Measurements from ENCODE around the gene TRPM4.

Gene TRPM4

GRCh38 chr19:49244256-49244655 lies 86.7 kb downstream of the TRPM4 start:
- no peak for DNase-seq (ENCODE audit: low read depth)
- H3K4me3 ChIP-seq (ENCODE audit: low read depth, low read length), result no peak overlapping the region
- in situ Hi-C loops (cut with HindIII; ENCODE audit: low sequenced_read_pairs), result no loop called here
- no peak for TF ChIP-seq CTCF (IDR thresholded peaks at IDR 0.05; ENCODE audit: low read depth, low read length, missing control alignments)

GRCh38 chr19:49247676-49248075 lies 90.1 kb downstream of the TRPM4 start:
- in situ Hi-C loops (cut with HindIII; ENCODE audit: low sequenced_read_pairs), result no loop called here
- DNase-seq (ENCODE audit: low read depth), result no peak
- no peak overlapping the region for H3K4me3 ChIP-seq (ENCODE audit: low read depth, low read length)
- TF ChIP-seq CTCF (IDR thresholded peaks at IDR 0.05; ENCODE audit: low read depth, low read length, missing control alignments), result no peak

GRCh38 chr19:49249933-49250332 lies 92.3 kb downstream of the TRPM4 start:
- H3K4me3 ChIP-seq (ENCODE audit: low read depth, low read length), result no peak overlapping the region
- in situ Hi-C loops (cut with HindIII; ENCODE audit: low sequenced_read_pairs), result no loop called here
- no peak for TF ChIP-seq CTCF (IDR thresholded peaks at IDR 0.05; ENCODE audit: low read depth, low read length, missing control alignments)
- DNase-seq (ENCODE audit: low read depth), result no peak

GRCh38 chr19:49255674-49256073 lies 98.1 kb downstream of the TRPM4 start:
- in situ Hi-C loops (cut with HindIII; ENCODE audit: low sequenced_read_pairs), result no loop called here
- no peak overlapping the region for H3K4me3 ChIP-seq (ENCODE audit: low read depth, low read length)
- no peak for DNase-seq (ENCODE audit: low read depth)
- TF ChIP-seq CTCF (IDR thresholded peaks at IDR 0.05; ENCODE audit: low read depth, low read length, missing control alignments), result no peak

GRCh38 chr19:49256691-49257090 lies 99.1 kb downstream of the TRPM4 start:
- in situ Hi-C loops (cut with HindIII; ENCODE audit: low sequenced_read_pairs), result no loop called here
- no peak for TF ChIP-seq CTCF (IDR thresholded peaks at IDR 0.05; ENCODE audit: low read depth, low read length, missing control alignments)
- no peak overlapping the region for H3K4me3 ChIP-seq (ENCODE audit: low read depth, low read length)
- DNase-seq (ENCODE audit: low read depth), result no peak
